NCI-H748 (cell line): ENCODE data around the gene MAP3K13.

Experiments used
- DNase-seq: peaks from one replicate; lab custom pipeline; 2025; ENCODE audit not compliant: unreplicated experiment; lab: John Stamatoyannopoulos, UW

Gene MAP3K13

GRCh38 chr3:185503521-185503920 lies 140.6 kb downstream of the MAP3K13 start:
- DNase-seq: no peak

GRCh38 chr3:185504636-185505035 lies 141.7 kb downstream of the MAP3K13 start:
- DNase-seq: no peak

GRCh38 chr3:185507883-185508282 lies 144.9 kb downstream of the MAP3K13 start:
- no peak for DNase-seq

GRCh38 chr3:185508335-185508991 lies 145.5 kb downstream of the MAP3K13 start:
- DNase-seq: no peak

- DNase-seq: no peak
These were observed 148.8 kb downstream of the MAP3K13 start for GRCh38 chr3:185511711-185512110.

GRCh38 chr3:185517387-185518130 lies 154.6 kb downstream of the MAP3K13 start:
- no peak for DNase-seq

- DNase-seq: peak; percentile 9
These were observed 156.1 kb downstream of the MAP3K13 start for GRCh38 chr3:185519021-185519420.

GRCh38 chr3:185521349-185522138 lies 158.6 kb downstream of the MAP3K13 start:
- no peak for DNase-seq

GRCh38 chr3:185526349-185526951 lies 163.5 kb downstream of the MAP3K13 start:
- no peak for DNase-seq

GRCh38 chr3:185527364-185527763 lies 164.4 kb downstream of the MAP3K13 start:
- no peak for DNase-seq

GRCh38 chr3:185528532-185528931 lies 165.6 kb downstream of the MAP3K13 start:
- no peak for DNase-seq

- no peak for DNase-seq
These were observed 167.9 kb downstream of the MAP3K13 start for GRCh38 chr3:185530856-185531255.

- DNase-seq: no peak
These were observed 170.0 kb downstream of the MAP3K13 start for GRCh38 chr3:185532901-185533300.

GRCh38 chr3:185534511-185534910 lies 171.6 kb downstream of the MAP3K13 start:
- no peak for DNase-seq

- no peak for DNase-seq
These were observed 174.5 kb downstream of the MAP3K13 start for GRCh38 chr3:185537369-185537970.
